IMR-90 (cell line): ENCODE measurements around the gene ABCB10. TPM values are rescaled to one million over a fixed set of nuclear protein-coding genes. Genes with fewer than 3 reads are reported as not detected.

ENCODE experiments used
- ATAC-seq: fragments of 200-7000 bp; cut with Tn5 transposase; 2 replicates; pipeline ENCODE4 v1.9.1; 2020; ENCODE audit warnings: low read depth, mild to moderate bottlenecking, moderate library complexity
- BruUV-seq: library from RNA; stranded (reverse); fragments of 400-500 nt; replicated peaks from 2 replicates; lab custom pipeline; 2021; lab: Mats Ljungman, UMichigan
- CTCF ChIA-PET: fragments of 300-600 bp; formaldehyde crosslinking; extraction: SDS; loops from one replicate; lab custom pipeline; 2021; ENCODE audit warnings: antibody characterized with exemption; lab: Yijun Ruan, JAX
- POLR2A ChIA-PET: fragments of 300-600 bp; sonication (Branson Sonifier 250); formaldehyde crosslinking; loops from one replicate; lab custom pipeline; 2022; ENCODE audit warnings: antibody characterized with exemption; ENCODE audit not compliant: unreplicated experiment; lab: Charles Lee
- DNase-seq: peaks from one replicate; pipeline ENCODE4 v3.0.0; 2013
- H2AFZ ChIP-seq: replicated peaks from 2 replicates; pipeline ENCODE3; 2013; ENCODE audit warnings: low read length, mild to moderate bottlenecking; ENCODE audit not compliant: poor library complexity
- H2AK5ac ChIP-seq: 2 replicates; pipeline ENCODE4 v1.6.1; 2013; ENCODE audit warnings: low read depth, low read length, inconsistent platforms
- H2AK9ac ChIP-seq: replicated peaks from 2 replicates; pipeline ENCODE3; 2013; ENCODE audit warnings: mild to moderate bottlenecking, low read depth, low read length, moderate library complexity; ENCODE audit not compliant: poor library complexity
- H2BK120ac ChIP-seq: 2 replicates; pipeline ENCODE4 v1.6.1; 2013; ENCODE audit warnings: low read depth, low read length, inconsistent platforms
- H2BK15ac ChIP-seq: 3 replicates; pipeline ENCODE4 v1.6.1; 2013; ENCODE audit warnings: low read depth, low read length, inconsistent platforms
- H2BK20ac ChIP-seq: 2 replicates; pipeline ENCODE4 v1.6.1; 2013; ENCODE audit warnings: low read depth, mild to moderate bottlenecking, inconsistent platforms, low read length, moderate library complexity
- H2BK5ac ChIP-seq: 2 replicates; pipeline ENCODE4 v1.6.1; 2013; ENCODE audit warnings: mild to moderate bottlenecking, low read depth, low read length, inconsistent platforms; ENCODE audit not compliant: poor library complexity, severe bottlenecking
- H3K14ac ChIP-seq: replicated peaks from 2 replicates; pipeline ENCODE4 v1.6.1; 2013; ENCODE audit warnings: low read depth, low read length, inconsistent platforms
- H3K18ac ChIP-seq: 2 replicates; pipeline ENCODE4 v1.6.1; 2013; ENCODE audit warnings: low read depth, low read length, control low read depth
- H3K23ac ChIP-seq: 2 replicates; pipeline ENCODE4 v1.6.1; 2013; ENCODE audit warnings: low read depth, low read length, inconsistent platforms
- H3K27ac ChIP-seq: 2 replicates; pipeline ENCODE4 v1.5.1; 2013; ENCODE audit warnings: mild to moderate bottlenecking, control low read depth, low read length; ENCODE audit not compliant: insufficient read depth
- H3K27me3 ChIP-seq: 2 replicates; pipeline ENCODE4 v1.6.1; 2013; ENCODE audit warnings: low read length; ENCODE audit not compliant: control insufficient read depth, insufficient read depth
- H3K36me3 ChIP-seq: 2 replicates; pipeline ENCODE4 v1.6.1; 2013; ENCODE audit warnings: low read length, mixed read lengths; ENCODE audit not compliant: control insufficient read depth, insufficient read depth
- H3K4ac ChIP-seq: 2 replicates; pipeline ENCODE4 v1.6.1; 2013; ENCODE audit warnings: low read depth, low read length, inconsistent platforms
- H3K4me1 ChIP-seq: 2 replicates; pipeline ENCODE4 v1.6.1; 2013; ENCODE audit warnings: low read length, mixed read lengths; ENCODE audit not compliant: control insufficient read depth, insufficient read depth
- H3K4me2 ChIP-seq: 2 replicates; pipeline ENCODE4 v1.6.1; 2013; ENCODE audit warnings: low read depth, mild to moderate bottlenecking, control low read depth, low read length, moderate library complexity
- H3K4me3 ChIP-seq: 2 replicates; pipeline ENCODE4 v1.5.1; 2013; ENCODE audit warnings: low read depth, mild to moderate bottlenecking, control low read depth, low read length, moderate library complexity; ENCODE audit not compliant: insufficient read depth
- H3K56ac ChIP-seq: 2 replicates; pipeline ENCODE4 v1.6.1; 2013; ENCODE audit warnings: low read length, inconsistent platforms; ENCODE audit not compliant: insufficient read depth; ENCODE audit errors: extremely low read depth
- H3K79me1 ChIP-seq, 2 experiments: 2 replicates each; pipeline ENCODE4 v1.6.1; 2013; ENCODE audit warnings: low read length in 2 of 2, inconsistent platforms in 1 of 2, low read depth in 1 of 2
- H3K9ac ChIP-seq: 2 replicates; pipeline ENCODE4 v1.6.1; 2013; ENCODE audit warnings: low read depth, low read length, control low read depth
- H3K9me1 ChIP-seq: 2 replicates; pipeline ENCODE4 v1.6.1; 2013; ENCODE audit warnings: low read length, inconsistent platforms; ENCODE audit not compliant: insufficient read depth
- H3K9me3 ChIP-seq: 2 replicates; pipeline ENCODE4 v1.6.1; 2013; ENCODE audit warnings: low read length; ENCODE audit not compliant: control insufficient read depth, insufficient read depth
- H4K20me1 ChIP-seq: 2 replicates; pipeline ENCODE4 v1.6.1; 2013; ENCODE audit warnings: low read length, inconsistent platforms; ENCODE audit not compliant: insufficient read depth
- H4K5ac ChIP-seq: 2 replicates; pipeline ENCODE4 v1.6.1; 2013; ENCODE audit warnings: mild to moderate bottlenecking, low read depth, low read length, control low read depth
- H4K8ac ChIP-seq, 2 experiments: 2 replicates each; pipeline ENCODE4 v1.6.1; 2013; ENCODE audit warnings: low read depth in 2 of 2, low read length in 2 of 2, control low read depth in 1 of 2, inconsistent platforms in 1 of 2
- H4K91ac ChIP-seq: 2 replicates; pipeline ENCODE4 v1.6.1; 2013; ENCODE audit warnings: low read depth, low read length, inconsistent platforms; ENCODE audit not compliant: insufficient read depth
- BHLHE40 ChIP-seq: fragments of 150-350 bp; IDR thresholded peaks from 2 replicates; pipeline ENCODE4 v1.6.1; 2016; ENCODE audit warnings: mild to moderate bottlenecking, low read depth, low read length
- CTCF ChIP-seq: conservative IDR thresholded peaks from 2 replicates; pipeline ENCODE4 v1.5.1; 2012; ENCODE audit warnings: mild to moderate bottlenecking, low read depth, low read length, improper control_type of control experiment
- FOS ChIP-seq: fragments of 150-350 bp; IDR thresholded peaks from 2 replicates; pipeline ENCODE4 v1.6.1; 2016; ENCODE audit warnings: low read depth, low read length
- MAZ ChIP-seq: IDR thresholded peaks from 2 replicates; pipeline ENCODE4 v1.6.1; 2012; ENCODE audit warnings: low read depth, mild to moderate bottlenecking, low read length, improper control_type of control experiment, moderate library complexity, borderline replicate concordance
- MXI1 ChIP-seq: IDR thresholded peaks from 2 replicates; pipeline ENCODE4 v1.6.1; 2012; ENCODE audit warnings: low read depth, mild to moderate bottlenecking, low read length, moderate library complexity, borderline replicate concordance
- NFE2L2 ChIP-seq: fragments of 150-350 bp; IDR thresholded peaks from 2 replicates; pipeline ENCODE4 v1.6.1; 2016; ENCODE audit warnings: low read depth, mild to moderate bottlenecking, low read length
- POLR2A ChIP-seq: IDR thresholded peaks from 2 replicates; pipeline ENCODE4 v1.6.1; 2012; ENCODE audit warnings: mild to moderate bottlenecking, low read depth, low read length
- RAD21 ChIP-seq: IDR thresholded peaks from 2 replicates; pipeline ENCODE4 v1.6.1; 2012; ENCODE audit warnings: low read length, improper control_type of control experiment
- RCOR1 ChIP-seq: IDR thresholded peaks from 2 replicates; pipeline ENCODE4 v1.6.1; 2012; ENCODE audit warnings: mild to moderate bottlenecking, low read length, improper control_type of control experiment; ENCODE audit not compliant: insufficient replicate concordance
- RFX5 ChIP-seq: IDR thresholded peaks from 2 replicates; pipeline ENCODE4 v1.8.0; 2012; ENCODE audit warnings: low read depth, mild to moderate bottlenecking, low read length, moderate library complexity
- WGBS, 2 experiments: methylation state at CpG; one replicate each; pipeline versions ENCODE4 v1.1.5 to v1.1.7; 2013; ENCODE audit warnings: missing lambda C conversion rate in 2 of 2; ENCODE audit not compliant: insufficient read length in 1 of 2; ENCODE audit errors: extremely low coverage in 2 of 2; 5-methylcytosine and 5-hydroxymethylcytosine counted together
- dilution Hi-C: fragments of 300-500 bp; cut with HindIII; formaldehyde crosslinking; loops from one replicate; pipeline ENCODE4 v1.14.3; 2018; ENCODE audit warnings: low sequenced_read_pairs; ENCODE audit not compliant: unreplicated experiment
- in situ Hi-C: fragments of 300-500 bp; cut with MboI; formaldehyde crosslinking; loops from 3 replicates; pipeline ENCODE4 v1.14.3; 2019; ENCODE audit warnings: low sequenced_read_pairs, inconsistent platforms, mixed read lengths
- intact Hi-C: fragments of 100-400 bp; cut with micrococcal nuclease; formaldehyde crosslinking; loops from 2 replicates; pipeline ENCODE4 v1.10.0; 2022
- polyA plus RNA-seq, 3 experiments: library from polyadenylated mRNA; depleted of rRNA; stranded (reverse); fragments of >200 nt; gene quantifications; 2 replicates each; pipeline ENCODE4 v1.2.3, GENCODE V29; 2012; ENCODE audit warnings: low replicate concordance in 1 of 3
- total RNA-seq: library from RNA; depleted of rRNA; stranded (reverse); fragments of >200 nt; gene quantifications from 2 replicates; pipeline ENCODE4 v1.2.3, GENCODE V29; 2012
- TF ChIP-seq, protein P1 (sequence below): fragments of 150-350 bp; IDR thresholded peaks from 2 replicates; pipeline ENCODE4 v1.6.1; 2017; ENCODE audit warnings: mild to moderate bottlenecking, antibody characterized with exemption, low read length, low read depth

The ABCB10 gene
- total and polyA plus RNA-seq, 2 of the 4 experiments (the other 2 are of a cell fraction): 6.5 to 10.9 TPM

- H2BK5ac ChIP-seq: peak within 1 kb of the TSS; percentile 89
- peak within 1 kb of the TSS; percentile 86 for H2AK9ac ChIP-seq
- H2AFZ ChIP-seq: peak within 1 kb of the TSS; percentile 93
- H3K4me3 ChIP-seq: peak within 1 kb of the TSS; percentile 77
- no TSS peak for BruUV-seq
- ChIA-PET POLR2A (no interaction called here), CTCF (no interaction called here)
- H3K9me1 ChIP-seq: peaks cover 9% of the 10 kb centered on the region
- H3K14ac ChIP-seq: peak within 1 kb of the TSS; percentile 97
- peak within 1 kb of the TSS; percentile 94 for H4K91ac ChIP-seq
- TF ChIP-seq, protein P1, sequence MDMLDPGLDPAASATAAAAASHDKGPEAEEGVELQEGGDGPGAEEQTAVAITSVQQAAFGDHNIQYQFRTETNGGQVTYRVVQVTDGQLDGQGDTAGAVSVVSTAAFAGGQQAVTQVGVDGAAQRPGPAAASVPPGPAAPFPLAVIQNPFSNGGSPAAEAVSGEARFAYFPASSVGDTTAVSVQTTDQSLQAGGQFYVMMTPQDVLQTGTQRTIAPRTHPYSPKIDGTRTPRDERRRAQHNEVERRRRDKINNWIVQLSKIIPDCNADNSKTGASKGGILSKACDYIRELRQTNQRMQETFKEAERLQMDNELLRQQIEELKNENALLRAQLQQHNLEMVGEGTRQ: peak; percentile 20; the same call in 1 of the 2 replicates
- TF ChIP-seq CTCF (no peak), RCOR1 (peak; percentile 17), NFE2L2 (no peak), FOS (0 out of 2 replicates have a peak, but pooled peaks have one; percentile 15), MXI1 (peak; percentile 74; the same call in 1 of the 2 replicates), POLR2A (peak; percentile 98), RFX5 (peak; percentile 69; the same call in 1 of the 2 replicates), RAD21 (no peak), MAZ (peak; percentile 92; the same call in 1 of the 2 replicates), BHLHE40 (0 out of 2 replicates have a peak, but pooled peaks have one; percentile 7)
- peak within 1 kb of the TSS; percentile 93 for H3K4ac ChIP-seq
- peak within 1 kb of the TSS; percentile 95 for H3K27ac ChIP-seq
- peak within 1 kb of the TSS; percentile 99 for H4K8ac ChIP-seq
- H2BK15ac ChIP-seq: peak within 1 kb of the TSS; percentile 73; the same call in 1 of the 3 replicates
- dilution Hi-C loops: no loop called here
- H2BK20ac ChIP-seq: peak within 1 kb of the TSS; percentile 45
- peaks cover 10 to 26% of the 10 kb centered on the region in 2 experiments for H3K79me1 ChIP-seq
- H3K18ac ChIP-seq: peak within 1 kb of the TSS; percentile 89
- peak; percentile 98 for DNase-seq
- H3K4me2 ChIP-seq: peak within 1 kb of the TSS; percentile 98
- peak within 1 kb of the TSS; percentile 97 for H4K5ac ChIP-seq
- peak; percentile 98 for ATAC-seq
- peak within 1 kb of the TSS; percentile 98 for H3K9ac ChIP-seq
- H3K56ac ChIP-seq: peak within 1 kb of the TSS; percentile 99
- peak within 1 kb of the TSS; percentile 94 for H3K23ac ChIP-seq
- intact Hi-C loops: no loop called here
- H3K9me3 ChIP-seq: no peaks in the 10 kb centered on the region
- H2BK120ac ChIP-seq: peak within 1 kb of the TSS; percentile 90
- H4K20me1 ChIP-seq: no peaks in the 10 kb centered on the region
- peaks cover 8% of the 10 kb centered on the region for H3K4me1 ChIP-seq
- 1% methylated on average over 31 of the region's 65 CpGs; no CpG with 5 or more reads in 1 of the 2 experiments for WGBS, 2 experiments
- H3K36me3 ChIP-seq: no peaks in the 10 kb centered on the region
- peak within 1 kb of the TSS; percentile 78 for H2AK5ac ChIP-seq
- H3K27me3 ChIP-seq: no peaks in the 10 kb centered on the region
- in situ Hi-C loops: no loop called here
Measured at GRCh38 chr1:229507951-229508822, 50.3 kb downstream of the ABCB10 start, which contains the start of gene NUP133. NUP133 (minus strand) TSS chr1:229508341; CDS start chr1:229508249, 92 bp downstream.
